Measurements from ENCODE around the gene MLLT6. TPM values are rescaled to one million over a fixed set of nuclear protein-coding genes. Genes with fewer than 3 reads are reported as not detected.

Gene MLLT6
- total and polyA plus RNA-seq, 10 of the 15 experiments (the other 5 are each of a cell fraction or from before 2014, with no cell fraction given) = 4.8 to 105 (median 36.3) TPM

DNA sequence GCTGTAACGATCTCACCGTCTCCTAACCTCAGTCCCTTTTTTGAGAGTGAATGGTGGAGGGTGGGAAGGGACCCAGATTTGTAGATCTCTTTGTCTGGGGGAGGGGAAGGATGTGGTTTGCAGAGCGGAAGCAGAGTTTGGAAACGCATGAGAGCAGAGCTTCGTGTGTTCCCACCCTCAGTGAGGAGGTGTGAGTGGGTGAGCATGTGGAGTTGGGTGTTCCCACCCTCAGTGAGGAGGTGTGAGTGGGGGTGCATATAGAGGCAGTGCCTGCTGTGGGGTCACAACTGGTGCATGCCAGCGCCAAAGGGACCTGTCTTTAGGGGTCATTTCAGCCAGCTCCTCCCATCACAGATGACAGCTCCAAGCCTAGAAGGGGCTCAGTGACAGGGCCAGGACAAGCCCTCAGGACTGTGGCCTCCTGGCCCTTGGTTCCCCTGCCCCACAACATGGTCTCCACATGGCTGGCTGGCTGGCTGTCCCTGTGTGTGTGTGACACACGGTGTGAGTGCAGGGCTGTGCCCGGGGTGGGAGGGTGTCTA is 23.3 kb downstream of the MLLT6 start (continued):
- TF ChIP-seq, protein P1, sequence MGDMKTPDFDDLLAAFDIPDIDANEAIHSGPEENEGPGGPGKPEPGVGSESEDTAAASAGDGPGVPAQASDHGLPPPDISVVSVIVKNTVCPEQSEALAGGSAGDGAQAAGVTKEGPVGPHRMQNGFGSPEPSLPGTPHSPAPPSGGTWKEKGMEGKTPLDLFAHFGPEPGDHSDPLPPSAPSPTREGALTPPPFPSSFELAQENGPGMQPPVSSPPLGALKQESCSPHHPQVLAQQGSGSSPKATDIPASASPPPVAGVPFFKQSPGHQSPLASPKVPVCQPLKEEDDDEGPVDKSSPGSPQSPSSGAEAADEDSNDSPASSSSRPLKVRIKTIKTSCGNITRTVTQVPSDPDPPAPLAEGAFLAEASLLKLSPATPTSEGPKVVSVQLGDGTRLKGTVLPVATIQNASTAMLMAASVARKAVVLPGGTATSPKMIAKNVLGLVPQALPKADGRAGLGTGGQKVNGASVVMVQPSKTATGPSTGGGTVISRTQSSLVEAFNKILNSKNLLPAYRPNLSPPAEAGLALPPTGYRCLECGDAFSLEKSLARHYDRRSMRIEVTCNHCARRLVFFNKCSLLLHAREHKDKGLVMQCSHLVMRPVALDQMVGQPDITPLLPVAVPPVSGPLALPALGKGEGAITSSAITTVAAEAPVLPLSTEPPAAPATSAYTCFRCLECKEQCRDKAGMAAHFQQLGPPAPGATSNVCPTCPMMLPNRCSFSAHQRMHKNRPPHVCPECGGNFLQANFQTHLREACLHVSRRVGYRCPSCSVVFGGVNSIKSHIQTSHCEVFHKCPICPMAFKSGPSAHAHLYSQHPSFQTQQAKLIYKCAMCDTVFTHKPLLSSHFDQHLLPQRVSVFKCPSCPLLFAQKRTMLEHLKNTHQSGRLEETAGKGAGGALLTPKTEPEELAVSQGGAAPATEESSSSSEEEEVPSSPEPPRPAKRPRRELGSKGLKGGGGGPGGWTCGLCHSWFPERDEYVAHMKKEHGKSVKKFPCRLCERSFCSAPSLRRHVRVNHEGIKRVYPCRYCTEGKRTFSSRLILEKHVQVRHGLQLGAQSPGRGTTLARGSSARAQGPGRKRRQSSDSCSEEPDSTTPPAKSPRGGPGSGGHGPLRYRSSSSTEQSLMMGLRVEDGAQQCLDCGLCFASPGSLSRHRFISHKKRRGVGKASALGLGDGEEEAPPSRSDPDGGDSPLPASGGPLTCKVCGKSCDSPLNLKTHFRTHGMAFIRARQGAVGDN (IDR thresholded peaks at IDR 0.05) = peak; percentile 81
- TF ChIP-seq ZNF207 (IDR thresholded peaks at IDR 0.05; ENCODE audit: borderline replicate concordance) (no peak), SMAD5 (IDR thresholded peaks at IDR 0.05; ENCODE audit: low read depth) (no peak), NFIC (IDR thresholded peaks at IDR 0.05; ENCODE audit: low read depth, low read length) (peak; percentile 46; the same call in 1 of the 2 replicates), CHD2 (IDR thresholded peaks at IDR 0.05; ENCODE audit: borderline replicate concordance, low read depth, low read length) (no peak), FOS (IDR thresholded peaks at IDR 0.05; ENCODE audit: borderline replicate concordance, extremely low read depth, insufficient read length) (no peak), NFYA (IDR thresholded peaks at IDR 0.05; ENCODE audit: borderline replicate concordance, low read depth, low read length) (no peak), RUNX3 (IDR thresholded peaks at IDR 0.05; ENCODE audit: low read length) (peak; percentile 96), HDAC2 (IDR thresholded peaks at IDR 0.05) (no peak), RFX5 (IDR thresholded peaks at IDR 0.05; ENCODE audit: low read depth, low read length) (no peak)
- TF ChIP-seq, protein P2, sequence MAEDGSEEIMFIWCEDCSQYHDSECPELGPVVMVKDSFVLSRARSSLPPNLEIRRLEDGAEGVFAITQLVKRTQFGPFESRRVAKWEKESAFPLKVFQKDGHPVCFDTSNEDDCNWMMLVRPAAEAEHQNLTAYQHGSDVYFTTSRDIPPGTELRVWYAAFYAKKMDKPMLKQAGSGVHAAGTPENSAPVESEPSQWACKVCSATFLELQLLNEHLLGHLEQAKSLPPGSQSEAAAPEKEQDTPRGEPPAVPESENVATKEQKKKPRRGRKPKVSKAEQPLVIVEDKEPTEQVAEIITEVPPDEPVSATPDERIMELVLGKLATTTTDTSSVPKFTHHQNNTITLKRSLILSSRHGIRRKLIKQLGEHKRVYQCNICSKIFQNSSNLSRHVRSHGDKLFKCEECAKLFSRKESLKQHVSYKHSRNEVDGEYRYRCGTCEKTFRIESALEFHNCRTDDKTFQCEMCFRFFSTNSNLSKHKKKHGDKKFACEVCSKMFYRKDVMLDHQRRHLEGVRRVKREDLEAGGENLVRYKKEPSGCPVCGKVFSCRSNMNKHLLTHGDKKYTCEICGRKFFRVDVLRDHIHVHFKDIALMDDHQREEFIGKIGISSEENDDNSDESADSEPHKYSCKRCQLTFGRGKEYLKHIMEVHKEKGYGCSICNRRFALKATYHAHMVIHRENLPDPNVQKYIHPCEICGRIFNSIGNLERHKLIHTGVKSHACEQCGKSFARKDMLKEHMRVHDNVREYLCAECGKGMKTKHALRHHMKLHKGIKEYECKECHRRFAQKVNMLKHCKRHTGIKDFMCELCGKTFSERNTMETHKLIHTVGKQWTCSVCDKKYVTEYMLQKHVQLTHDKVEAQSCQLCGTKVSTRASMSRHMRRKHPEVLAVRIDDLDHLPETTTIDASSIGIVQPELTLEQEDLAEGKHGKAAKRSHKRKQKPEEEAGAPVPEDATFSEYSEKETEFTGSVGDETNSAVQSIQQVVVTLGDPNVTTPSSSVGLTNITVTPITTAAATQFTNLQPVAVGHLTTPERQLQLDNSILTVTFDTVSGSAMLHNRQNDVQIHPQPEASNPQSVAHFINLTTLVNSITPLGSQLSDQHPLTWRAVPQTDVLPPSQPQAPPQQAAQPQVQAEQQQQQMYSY (CRISPR knock-in tag; IDR thresholded peaks at IDR 0.05) = no peak
- TF ChIP-seq, protein P3, sequence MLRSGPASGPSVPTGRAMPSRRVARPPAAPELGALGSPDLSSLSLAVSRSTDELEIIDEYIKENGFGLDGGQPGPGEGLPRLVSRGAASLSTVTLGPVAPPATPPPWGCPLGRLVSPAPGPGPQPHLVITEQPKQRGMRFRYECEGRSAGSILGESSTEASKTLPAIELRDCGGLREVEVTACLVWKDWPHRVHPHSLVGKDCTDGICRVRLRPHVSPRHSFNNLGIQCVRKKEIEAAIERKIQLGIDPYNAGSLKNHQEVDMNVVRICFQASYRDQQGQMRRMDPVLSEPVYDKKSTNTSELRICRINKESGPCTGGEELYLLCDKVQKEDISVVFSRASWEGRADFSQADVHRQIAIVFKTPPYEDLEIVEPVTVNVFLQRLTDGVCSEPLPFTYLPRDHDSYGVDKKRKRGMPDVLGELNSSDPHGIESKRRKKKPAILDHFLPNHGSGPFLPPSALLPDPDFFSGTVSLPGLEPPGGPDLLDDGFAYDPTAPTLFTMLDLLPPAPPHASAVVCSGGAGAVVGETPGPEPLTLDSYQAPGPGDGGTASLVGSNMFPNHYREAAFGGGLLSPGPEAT (IDR thresholded peaks at IDR 0.05; ENCODE audit: low read depth) = no peak
- TF ChIP-seq, protein P4, sequence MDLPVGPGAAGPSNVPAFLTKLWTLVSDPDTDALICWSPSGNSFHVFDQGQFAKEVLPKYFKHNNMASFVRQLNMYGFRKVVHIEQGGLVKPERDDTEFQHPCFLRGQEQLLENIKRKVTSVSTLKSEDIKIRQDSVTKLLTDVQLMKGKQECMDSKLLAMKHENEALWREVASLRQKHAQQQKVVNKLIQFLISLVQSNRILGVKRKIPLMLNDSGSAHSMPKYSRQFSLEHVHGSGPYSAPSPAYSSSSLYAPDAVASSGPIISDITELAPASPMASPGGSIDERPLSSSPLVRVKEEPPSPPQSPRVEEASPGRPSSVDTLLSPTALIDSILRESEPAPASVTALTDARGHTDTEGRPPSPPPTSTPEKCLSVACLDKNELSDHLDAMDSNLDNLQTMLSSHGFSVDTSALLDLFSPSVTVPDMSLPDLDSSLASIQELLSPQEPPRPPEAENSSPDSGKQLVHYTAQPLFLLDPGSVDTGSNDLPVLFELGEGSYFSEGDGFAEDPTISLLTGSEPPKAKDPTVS (IDR thresholded peaks at IDR 0.05; ENCODE audit: low read depth, low read length) = no peak
- TF ChIP-seq, protein P5, sequence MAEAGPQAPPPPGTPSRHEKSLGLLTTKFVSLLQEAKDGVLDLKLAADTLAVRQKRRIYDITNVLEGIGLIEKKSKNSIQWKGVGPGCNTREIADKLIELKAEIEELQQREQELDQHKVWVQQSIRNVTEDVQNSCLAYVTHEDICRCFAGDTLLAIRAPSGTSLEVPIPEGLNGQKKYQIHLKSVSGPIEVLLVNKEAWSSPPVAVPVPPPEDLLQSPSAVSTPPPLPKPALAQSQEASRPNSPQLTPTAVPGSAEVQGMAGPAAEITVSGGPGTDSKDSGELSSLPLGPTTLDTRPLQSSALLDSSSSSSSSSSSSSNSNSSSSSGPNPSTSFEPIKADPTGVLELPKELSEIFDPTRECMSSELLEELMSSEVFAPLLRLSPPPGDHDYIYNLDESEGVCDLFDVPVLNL (IDR thresholded peaks at IDR 0.05; ENCODE audit: low read depth, low read length) = no peak
- TF ChIP-seq, protein P6, sequence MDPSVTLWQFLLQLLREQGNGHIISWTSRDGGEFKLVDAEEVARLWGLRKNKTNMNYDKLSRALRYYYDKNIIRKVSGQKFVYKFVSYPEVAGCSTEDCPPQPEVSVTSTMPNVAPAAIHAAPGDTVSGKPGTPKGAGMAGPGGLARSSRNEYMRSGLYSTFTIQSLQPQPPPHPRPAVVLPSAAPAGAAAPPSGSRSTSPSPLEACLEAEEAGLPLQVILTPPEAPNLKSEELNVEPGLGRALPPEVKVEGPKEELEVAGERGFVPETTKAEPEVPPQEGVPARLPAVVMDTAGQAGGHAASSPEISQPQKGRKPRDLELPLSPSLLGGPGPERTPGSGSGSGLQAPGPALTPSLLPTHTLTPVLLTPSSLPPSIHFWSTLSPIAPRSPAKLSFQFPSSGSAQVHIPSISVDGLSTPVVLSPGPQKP (IDR thresholded peaks at IDR 0.05; ENCODE audit: low read depth, low read length) = no peak
- TF ChIP-seq, protein P7, sequence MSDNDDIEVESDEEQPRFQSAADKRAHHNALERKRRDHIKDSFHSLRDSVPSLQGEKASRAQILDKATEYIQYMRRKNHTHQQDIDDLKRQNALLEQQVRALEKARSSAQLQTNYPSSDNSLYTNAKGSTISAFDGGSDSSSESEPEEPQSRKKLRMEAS (IDR thresholded peaks at IDR 0.05; ENCODE audit: low read depth, low read length) = peak; percentile 56; the same call in 1 of the 2 replicates
